ENCODE results near the gene MAPKAPK5.
"Not testable (repeated sequence)": the region's sequence is repeated elsewhere in the genome, so short reads cannot be mapped to it uniquely, and the experiment has no call there.

DNA sequence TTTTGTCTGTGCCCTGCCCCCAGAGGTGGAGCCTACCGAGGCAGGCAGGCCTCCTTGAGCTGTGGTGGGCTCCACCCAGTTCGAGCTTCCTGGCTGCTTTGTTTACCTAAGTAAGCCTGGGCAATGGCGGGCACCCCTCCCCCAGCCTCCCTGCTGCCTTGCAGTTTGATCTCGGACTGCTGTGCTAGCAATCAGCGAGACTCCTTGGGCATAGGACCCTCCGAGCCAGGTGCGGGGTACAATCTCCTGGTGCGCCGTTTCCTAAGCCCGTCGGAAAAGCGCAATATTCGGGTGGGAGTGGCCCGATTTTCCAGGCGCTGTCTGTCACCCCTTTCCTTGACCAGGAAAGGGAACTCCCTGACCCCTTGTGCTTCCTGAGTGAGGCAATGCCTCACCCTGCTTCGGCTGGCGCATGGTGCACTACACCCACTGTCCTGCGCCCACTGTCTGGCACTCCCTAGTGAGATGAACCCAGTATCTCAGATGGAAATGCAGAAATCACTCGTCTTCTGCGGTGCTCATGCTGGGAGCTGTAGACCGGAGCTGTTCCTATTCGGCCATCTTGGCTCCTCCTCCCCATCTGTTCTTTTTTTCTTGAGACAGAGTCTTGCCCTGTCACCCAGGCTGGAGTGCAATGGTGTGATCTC, 7.2 kb upstream of the MAPKAPK5 start:
- not testable (repeated sequence) for TF ChIP-seq EZH2 (IDR thresholded peaks at IDR 0.05; ENCODE audit: low read length, unreplicated experiment)
- TF ChIP-seq, protein P1, sequence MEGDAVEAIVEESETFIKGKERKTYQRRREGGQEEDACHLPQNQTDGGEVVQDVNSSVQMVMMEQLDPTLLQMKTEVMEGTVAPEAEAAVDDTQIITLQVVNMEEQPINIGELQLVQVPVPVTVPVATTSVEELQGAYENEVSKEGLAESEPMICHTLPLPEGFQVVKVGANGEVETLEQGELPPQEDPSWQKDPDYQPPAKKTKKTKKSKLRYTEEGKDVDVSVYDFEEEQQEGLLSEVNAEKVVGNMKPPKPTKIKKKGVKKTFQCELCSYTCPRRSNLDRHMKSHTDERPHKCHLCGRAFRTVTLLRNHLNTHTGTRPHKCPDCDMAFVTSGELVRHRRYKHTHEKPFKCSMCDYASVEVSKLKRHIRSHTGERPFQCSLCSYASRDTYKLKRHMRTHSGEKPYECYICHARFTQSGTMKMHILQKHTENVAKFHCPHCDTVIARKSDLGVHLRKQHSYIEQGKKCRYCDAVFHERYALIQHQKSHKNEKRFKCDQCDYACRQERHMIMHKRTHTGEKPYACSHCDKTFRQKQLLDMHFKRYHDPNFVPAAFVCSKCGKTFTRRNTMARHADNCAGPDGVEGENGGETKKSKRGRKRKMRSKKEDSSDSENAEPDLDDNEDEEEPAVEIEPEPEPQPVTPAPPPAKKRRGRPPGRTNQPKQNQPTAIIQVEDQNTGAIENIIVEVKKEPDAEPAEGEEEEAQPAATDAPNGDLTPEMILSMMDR (conservative IDR thresholded peaks at IDR 0.05; ENCODE audit: low read depth, low read length), result not testable (repeated sequence)
